GM20000 (cell line): Measurements from ENCODE around the gene KRABD2.

ENCODE experiments used
- DNase-seq: peaks from one replicate; pipeline ENCODE4 v3.0.0; 2012; ENCODE audit warnings: low spot score
- TF ChIP-seq, protein P1 (sequence below): IDR thresholded peaks from 2 replicates; pipeline ENCODE4 v1.5.1; 2012; ENCODE audit warnings: mild to moderate bottlenecking, control low read depth; ENCODE audit errors: extremely low read depth, missing control alignments

KRABD2 gene

DNA sequence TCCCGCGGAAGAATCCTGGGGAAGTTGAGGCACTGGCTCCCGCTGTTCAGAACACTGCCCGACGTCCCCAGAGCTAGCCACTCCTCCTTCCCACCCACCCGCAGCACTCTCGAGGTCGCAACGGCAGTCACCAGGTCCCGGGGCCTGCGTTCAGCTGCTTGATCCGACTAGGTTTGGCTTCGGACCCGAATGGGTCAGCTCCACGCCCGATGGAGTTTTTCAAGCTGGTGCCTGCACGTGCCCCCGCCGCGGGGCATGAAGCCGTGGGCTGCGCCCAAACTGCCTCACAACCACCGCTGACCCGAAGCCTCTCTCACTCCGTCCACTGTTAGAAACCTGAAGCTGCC lies 49.2 kb downstream of the KRABD2 start:
- DNase-seq, result no peak
- TF ChIP-seq, protein P1, sequence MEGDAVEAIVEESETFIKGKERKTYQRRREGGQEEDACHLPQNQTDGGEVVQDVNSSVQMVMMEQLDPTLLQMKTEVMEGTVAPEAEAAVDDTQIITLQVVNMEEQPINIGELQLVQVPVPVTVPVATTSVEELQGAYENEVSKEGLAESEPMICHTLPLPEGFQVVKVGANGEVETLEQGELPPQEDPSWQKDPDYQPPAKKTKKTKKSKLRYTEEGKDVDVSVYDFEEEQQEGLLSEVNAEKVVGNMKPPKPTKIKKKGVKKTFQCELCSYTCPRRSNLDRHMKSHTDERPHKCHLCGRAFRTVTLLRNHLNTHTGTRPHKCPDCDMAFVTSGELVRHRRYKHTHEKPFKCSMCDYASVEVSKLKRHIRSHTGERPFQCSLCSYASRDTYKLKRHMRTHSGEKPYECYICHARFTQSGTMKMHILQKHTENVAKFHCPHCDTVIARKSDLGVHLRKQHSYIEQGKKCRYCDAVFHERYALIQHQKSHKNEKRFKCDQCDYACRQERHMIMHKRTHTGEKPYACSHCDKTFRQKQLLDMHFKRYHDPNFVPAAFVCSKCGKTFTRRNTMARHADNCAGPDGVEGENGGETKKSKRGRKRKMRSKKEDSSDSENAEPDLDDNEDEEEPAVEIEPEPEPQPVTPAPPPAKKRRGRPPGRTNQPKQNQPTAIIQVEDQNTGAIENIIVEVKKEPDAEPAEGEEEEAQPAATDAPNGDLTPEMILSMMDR, result no peak
